GM19099 (cell line): ENCODE results near the gene SLC23A1.

Experiments used
- POLR2A ChIP-seq: IDR thresholded peaks from 3 replicates; pipeline ENCODE4 v1.6.1; 2011; ENCODE audit warnings: low read depth; ENCODE audit not compliant: insufficient read length; ENCODE audit errors: extremely low read depth

The SLC23A1 gene

DNA sequence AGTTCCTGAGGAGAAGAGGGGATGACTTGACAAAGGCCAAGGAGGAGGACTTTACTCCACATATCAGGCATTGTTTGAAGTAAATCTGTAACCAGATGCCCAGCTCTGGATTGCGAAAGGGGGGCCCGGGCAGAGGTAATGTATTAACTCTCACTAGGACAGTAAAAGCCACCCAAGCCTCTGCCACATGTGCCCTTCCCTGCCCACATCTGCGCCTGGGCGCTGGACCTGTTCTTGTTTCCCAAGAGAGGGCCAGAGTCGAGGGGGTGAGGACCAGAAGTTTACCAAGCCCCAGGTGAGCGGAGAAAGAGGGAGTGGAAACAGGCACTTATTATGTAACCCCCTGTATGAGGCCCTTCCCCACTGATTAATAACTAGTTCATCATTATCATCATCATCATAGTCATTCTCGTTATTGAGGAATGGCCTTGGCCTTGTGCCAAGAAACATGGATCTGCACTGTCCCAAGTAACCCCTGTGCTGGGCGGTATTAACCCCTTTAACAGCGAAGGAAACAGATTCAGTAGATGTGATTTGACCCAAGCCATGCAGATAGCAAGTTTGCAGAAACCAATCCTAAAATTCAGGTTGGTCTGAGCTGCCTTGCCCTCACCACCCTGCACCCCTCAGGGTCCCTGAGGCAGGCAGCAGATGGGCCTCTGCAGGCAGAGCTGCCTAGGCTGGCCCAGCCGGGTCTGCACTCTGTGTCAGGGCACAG, at the start of gene SLC23A1:
SLC23A1 (minus strand) TSS at position 23 of the 718 bp plus-strand sequence. CDS start 44 bp downstream, outside the sequence.
- TF ChIP-seq POLR2A = no peak

DNA sequence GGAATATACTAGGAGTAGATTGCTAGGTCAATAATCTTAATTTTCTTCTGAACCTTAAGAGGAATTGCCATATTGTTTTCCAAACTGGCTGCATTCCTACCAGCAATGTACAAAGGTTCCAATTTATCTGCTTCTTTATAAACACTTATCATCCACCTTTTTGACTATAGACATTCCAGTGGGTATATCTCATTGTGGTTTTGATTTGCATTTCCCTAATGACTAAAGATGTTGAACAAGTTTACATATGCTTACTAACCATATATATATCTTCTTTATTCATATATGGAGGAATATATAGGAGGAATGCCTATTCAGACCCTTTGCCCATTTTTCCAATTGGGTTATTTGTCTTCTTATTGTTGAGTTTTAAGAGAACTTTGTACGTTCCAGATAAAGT, 48.6 kb upstream of the SLC23A1 start:
- no peak for TF ChIP-seq POLR2A

DNA sequence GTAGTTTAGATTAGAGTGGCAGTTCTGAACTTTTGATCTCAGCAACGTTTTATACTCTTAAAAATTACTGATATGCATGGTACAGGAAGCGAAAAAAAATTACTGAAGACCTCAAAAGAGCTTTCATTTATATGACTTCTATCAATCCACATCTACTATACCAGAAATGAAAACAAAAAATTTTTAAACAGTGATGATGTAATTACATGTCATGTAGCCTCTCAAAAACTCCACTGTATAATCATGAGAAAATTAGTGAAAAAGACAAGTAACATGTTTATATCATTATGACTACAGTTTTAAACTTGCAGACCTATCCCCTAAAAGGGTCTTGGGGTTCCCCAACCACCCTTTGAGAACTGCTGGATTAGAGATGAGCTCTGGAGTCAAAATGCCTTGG, 46.9 kb upstream of the SLC23A1 start:
- TF ChIP-seq POLR2A = no peak

DNA sequence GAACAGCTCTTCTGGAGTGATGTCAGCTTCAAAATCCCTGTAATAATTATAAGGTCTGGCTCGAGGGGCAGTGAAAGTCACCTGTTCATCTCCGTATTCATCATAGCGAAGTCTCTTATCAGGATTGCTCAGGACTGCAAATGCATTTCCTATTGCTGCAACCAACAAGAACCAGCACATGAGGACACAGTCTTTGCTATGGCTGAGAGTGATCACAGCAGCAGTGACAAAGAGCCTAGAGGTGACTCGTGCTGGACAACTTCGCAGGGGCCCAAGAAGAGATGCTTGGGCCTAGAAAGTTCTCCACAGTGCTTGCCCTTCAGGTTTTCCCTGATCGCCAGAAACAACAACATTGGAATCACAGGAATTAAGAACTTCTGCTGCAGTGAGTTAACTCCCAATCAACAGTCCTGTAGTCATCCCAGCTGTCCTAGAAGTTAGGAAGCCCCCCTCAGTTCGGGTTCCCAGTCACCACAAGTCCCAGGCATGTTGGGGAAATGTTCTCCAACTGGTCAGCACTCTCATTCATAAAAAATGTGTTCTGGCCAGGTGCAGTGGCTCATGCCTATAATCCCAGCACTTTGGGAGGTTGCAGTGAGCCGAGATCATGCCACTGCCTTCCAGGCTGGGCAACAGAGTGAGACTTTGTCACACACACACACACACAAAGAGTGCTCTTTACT, 43.2 kb upstream of the SLC23A1 start:
- no peak for TF ChIP-seq POLR2A

DNA sequence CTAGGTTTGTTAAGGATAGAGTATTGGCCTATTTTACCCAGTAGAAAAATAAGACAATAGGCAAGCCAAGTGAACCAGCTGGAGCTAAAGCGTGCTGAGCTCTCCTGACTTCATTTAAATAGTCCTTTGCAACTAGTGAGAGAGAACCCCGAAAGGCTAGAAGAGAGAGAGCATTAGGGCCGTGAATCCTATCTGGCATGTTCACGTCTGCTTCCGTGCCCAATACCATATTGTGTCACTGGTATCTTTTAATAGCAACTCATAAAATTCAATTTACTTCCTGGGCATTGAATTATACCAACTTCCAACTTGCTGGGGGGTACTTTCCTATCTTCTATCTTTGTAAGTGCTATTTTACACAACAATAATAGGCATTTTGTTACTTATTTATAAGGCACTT, 42.4 kb upstream of the SLC23A1 start:
- TF ChIP-seq POLR2A = no peak

DNA sequence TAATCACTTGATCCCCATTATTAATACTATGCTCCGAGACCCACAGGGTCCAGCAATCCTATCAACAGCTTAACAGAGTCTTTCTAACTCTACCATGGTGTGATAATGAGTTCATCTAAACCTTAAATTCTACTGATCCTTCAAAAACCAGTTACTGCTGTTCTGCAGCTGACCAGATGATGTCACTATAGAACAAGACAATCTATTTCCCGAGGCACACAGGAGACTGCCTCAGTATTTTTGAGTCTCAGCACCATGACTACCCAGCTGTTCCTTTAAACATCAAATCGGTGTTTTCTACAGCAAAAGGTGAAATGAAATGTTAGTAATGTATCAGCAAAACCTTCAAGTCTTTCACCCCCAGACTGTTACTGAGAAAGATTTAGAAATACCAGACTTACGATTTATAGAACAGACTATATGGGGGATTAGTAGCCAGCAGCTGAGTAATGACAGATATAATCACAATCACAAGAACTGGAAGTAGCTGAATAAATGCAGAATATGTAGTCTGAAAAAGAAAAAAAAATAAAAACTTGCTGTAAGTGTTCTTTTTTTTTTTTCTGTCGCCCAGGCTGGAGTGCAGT, 39.3 kb upstream of the SLC23A1 start:
- TF ChIP-seq POLR2A = no peak

DNA sequence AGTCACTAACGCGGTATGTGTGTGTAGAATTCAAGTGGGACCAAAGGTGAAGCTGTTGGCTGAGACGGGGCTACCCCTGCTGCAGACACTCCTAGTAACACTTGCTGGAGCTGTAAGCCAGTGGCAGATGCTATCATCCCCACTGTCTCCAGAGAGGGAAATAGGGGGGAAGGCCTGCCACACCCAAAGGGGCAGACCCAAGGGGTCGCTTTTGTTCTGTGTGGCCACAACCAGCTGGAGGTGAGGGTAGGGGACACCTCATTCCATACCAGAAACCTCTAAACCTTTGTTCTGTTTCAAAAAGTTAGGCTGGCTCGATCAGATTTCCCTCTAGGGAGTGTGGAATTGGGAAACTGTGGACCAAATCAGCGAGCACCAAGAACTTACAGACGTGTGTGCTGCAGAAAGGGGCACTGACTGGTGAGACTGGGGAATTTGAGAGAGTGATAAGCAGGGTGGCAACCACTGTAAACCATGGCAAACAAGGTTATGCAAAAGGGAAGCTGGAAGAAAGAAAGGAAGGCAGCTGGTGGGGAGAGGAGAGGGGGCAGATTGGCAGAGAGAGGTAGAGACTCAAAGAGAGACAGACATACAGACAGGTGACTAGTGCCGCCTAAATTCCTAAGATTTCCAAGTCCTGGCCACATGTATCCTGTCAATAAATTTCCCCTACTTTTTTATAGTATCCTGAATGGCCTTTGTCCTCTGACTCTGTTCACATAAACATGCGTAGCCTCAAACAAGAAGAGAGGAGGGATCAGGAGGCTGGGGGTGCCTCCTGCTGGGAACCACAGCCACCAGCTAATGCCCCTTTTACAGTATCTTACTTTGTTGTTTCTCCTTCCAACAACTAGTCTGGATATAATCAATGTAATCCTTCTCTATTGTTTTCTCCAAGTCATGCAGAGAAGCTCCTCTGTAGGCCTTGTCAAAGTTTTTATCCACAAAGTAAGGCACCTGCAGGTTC, 36.4 kb upstream of the SLC23A1 start:
- no peak for TF ChIP-seq POLR2A

DNA sequence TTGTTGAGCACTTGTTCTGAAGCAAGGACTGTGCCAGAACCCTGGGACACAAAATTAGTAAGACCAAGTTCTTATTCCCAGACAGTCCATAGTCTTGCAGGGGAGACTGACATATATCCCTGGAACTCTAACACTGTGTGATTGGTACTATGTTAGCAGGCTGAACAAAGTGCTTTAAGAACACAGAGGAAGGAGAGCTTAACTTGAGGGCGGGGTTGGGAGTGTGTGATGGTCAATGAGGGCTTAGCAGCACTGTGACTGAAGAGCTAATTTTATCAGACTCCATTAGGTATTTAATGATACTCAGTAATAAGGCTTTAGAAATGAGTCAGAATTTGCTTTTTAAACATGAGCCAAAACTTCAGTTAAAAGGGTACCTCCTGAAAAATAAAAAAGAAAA, 35.7 kb upstream of the SLC23A1 start:
- TF ChIP-seq POLR2A = no peak

DNA sequence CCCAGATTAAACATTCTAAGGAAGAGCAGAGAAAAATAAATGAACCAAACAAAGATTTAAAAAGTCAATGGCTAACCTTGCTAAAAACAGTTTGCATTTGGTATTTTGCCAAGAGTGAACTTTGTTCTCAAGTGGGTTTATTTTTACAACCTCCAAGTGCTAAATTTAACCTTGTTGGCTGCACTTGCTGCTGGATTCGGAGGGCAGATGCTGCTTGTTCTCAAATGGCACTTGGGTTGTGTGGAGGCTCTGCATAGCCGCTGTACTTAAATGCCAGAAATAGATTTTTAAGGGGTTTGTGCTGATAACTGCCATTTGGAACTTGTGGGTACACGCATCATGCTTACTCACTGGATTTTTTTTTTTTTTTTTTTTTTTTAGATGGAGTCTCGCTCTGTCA, 34.1 kb upstream of the SLC23A1 start:
- TF ChIP-seq POLR2A = no peak

DNA sequence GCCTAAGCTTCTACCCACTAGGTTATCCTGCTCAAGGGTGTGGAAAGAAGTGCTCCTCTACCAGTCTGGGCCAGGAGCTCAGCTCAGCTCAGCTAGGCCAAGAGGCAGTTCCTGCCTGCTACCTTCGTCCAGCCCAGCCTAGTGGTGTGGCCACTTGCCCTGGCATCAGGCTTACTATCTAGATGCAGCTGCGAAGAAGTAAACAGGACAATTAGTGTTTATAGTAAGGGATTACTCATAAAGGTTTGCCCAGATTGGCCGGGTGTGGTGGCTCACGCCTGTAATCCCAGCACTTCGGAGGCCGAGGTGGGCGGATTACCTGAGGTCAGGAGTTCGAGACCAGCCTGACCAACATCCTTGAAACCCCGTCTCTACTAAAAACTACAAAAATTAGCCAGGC, 33.6 kb upstream of the SLC23A1 start:
- TF ChIP-seq POLR2A = no peak

DNA sequence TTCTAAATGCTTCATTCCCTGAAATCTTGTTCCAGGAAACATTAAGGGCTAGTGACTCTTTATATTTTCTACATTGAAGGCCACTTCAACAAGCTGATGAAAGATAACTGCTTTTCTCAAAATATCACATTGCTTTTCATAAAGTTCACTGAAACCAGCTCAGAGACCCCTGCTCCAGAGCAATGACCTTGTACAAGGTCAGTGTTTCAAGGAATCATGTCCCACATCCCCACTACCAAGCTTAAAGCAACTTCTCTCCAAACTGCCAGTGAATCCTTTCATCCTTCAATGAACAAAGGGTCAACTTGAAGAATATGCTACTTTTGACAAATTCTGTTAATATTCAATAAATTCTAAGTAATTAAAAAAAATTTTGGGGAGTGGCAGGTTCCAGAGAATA, 32.8 kb upstream of the SLC23A1 start:
- no peak for TF ChIP-seq POLR2A

DNA sequence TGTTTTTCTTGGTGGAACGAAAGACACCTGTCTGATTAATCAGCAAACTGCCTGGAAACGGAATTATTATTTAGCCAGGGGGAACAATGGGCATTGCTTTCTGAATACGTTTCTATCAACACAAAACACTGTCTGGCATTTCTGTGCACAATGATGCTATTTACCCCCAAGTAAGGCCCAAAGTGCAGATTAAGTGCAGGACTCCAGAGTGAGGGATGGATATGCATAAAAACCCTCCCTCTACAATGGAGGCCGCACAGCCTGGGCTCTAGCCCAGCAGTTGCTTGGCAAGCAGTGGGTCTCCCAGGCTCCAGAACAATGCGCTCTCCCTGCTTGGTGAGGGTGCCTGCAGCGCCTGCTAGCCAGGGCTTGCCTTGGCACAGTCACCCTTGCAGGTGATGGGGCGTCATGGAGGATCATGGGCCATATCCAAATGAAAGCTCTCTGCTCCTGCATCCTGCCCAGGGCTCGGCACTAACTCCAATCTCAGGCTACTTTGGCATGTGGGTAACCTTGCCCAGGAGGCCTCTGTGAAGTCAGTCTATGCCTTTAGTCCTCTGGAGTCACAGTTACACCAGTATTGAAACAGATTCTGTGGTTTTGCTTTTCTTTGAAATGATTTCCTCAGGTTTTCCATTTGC, 32.2 kb upstream of the SLC23A1 start:
- no peak for TF ChIP-seq POLR2A

DNA sequence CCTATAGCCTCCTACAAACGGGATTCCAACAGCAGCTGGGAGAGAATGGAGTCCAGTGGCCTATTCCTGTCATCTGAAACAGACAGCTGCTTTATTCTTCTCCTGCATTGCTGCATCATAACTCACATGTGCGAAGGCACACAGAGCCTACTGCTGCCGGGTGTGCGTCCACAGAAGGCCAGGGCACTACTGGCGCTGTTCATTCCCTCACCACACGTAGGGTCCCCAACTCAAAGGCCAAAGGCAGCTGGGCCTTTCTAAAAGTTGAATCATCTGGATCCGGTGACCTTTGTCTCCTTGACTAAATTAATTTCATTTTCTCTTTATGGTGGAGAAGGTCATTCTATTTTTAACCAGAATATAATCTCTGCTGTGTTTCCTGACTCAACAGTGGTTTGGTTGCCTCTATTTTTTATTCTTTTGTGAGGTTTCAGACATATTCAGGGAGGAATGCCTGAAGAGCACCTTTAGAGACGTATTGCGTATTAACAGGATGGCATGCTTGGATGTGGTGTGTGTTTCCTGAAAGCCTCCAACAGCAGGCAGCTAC, 31.6 kb upstream of the SLC23A1 start:
- TF ChIP-seq POLR2A = no peak

DNA sequence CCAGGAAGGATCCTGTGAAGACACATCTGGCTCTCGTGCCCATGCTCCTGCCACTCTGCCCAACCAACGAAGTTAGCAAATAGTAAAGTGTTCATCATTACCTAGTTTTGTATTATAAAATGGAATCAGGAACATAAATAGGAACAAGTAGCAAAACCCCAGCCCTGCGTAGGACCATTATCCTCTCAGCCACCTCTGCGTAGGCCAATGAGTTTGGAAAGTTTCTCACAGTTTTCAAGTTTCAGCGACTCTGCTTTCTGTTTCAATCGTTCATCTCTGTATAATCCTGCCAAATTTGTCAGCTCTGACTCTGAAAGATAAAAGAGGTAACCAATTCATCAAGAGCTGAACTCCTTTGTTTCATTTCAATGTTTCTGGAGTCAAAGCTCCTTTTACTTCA, 30.9 kb upstream of the SLC23A1 start:
- no peak for TF ChIP-seq POLR2A

DNA sequence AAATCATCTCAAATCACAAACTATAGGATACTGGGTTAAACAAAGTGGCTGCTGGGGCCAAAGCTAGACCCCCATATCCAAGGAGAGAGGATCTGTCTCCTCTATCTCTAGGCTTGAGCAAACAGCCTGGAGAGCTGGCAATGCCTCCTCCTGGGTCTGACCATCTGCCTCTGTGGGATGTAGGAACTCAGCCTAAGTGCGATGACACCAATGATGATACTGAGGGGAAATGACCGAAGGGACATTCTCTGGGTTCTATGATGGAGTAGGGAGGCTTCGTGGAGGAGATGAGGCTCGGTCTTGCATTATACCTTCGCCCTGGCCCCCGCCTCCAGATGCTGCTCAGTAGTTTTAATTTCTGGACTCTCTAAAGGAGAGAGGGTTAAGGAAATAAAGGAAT, 30.1 kb upstream of the SLC23A1 start:
- TF ChIP-seq POLR2A = no peak
